DMS153 treated with DMSO at 0.1 percent for 48 hours (cell line): ENCODE data around the gene ATP1A2.
A peak's percentile ranks its signal among the peaks of the same experiment; 100 is the strongest.

Experiments
- DNase-seq: peaks from one replicate; lab custom pipeline; 2025; ENCODE audit not compliant: unreplicated experiment; lab: John Stamatoyannopoulos, UW

ATP1A2 gene

DNA sequence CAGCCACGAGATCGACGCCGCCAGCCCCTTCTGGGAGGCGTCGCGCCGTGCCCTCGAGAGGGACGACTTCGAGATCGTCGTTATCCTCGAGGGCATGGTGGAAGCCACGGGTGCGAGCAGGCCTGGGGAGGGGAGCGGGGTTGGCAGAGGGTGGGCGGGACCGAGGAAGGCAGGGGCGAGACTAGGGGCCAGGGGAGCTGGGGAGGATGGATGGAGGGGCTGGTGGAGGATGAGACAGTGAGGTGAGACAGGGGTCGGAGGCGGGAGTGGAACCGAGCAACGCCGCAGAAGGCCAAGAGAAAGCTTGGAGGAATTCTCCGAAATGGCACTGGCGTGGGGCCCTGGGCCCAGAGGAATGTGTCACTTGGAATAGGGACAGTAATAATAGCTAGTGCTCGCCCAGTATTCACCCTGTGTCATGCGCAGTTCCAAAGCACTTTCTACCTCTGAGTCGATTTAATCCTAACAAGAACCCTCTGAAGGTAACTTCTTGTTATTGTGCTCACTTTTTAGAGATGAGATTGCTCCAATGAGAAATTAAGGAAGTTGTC lies 30.7 kb upstream of the ATP1A2 start:
- no peak for DNase-seq

DNA sequence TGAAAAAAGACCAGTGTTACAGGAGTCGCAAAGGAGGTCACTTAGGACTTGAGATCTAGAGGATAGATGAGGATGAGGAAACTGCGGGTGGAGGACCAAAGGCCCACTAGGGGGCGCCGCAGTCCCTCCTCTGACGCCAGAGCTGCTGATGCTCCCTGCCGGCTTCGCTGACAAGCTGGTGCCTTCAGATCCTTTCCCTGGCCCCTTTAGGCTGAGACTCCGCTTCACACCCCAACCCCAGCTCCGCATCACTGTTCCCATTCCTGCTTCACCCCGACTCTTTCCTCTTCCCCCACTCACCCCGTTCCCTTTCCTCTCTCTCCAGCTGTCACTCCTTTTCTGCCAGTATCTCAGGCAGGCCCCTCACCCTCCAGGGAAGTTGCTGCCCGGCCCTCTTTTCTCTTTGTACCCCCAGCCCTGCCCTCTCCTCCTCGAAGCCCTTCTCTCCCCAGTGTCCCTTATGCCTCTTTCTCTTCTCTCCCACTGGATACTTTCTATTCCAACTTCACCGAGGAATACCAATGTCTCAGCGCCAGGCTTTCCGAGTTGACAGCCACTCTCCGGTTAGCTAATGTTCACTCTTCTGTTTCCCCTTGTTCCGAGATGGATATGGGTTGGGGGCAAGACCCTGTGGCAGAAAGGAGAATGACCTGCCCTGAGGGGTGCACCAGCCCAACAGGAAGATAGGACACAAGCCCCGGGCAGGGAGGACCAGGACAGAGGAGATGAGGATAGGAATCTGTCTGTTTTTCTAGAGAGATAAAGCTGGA lies 29.7 kb upstream of the ATP1A2 start:
- peak; percentile 56 for DNase-seq

DNA sequence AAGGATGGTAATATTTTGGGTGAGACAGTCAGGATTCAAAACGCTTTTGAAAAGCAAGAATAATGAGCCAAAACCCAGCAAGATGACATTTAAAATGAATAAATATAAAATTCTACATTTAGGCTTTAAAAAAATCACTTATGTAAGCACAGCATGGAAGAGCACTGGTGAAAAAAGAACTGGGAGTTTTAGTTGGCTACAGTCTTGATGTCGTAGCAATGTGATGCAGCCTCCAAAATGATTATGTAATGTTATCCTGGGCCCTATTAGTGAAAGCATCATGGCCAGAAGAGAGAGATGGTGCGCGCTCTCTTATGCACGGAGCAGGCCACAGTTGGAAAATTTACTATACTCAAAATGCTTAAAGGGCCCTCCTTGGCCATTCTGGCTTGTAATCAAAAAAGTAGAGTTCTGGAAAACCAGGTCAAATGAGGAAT lies 29.1 kb upstream of the ATP1A2 start:
- DNase-seq, result no peak

DNA sequence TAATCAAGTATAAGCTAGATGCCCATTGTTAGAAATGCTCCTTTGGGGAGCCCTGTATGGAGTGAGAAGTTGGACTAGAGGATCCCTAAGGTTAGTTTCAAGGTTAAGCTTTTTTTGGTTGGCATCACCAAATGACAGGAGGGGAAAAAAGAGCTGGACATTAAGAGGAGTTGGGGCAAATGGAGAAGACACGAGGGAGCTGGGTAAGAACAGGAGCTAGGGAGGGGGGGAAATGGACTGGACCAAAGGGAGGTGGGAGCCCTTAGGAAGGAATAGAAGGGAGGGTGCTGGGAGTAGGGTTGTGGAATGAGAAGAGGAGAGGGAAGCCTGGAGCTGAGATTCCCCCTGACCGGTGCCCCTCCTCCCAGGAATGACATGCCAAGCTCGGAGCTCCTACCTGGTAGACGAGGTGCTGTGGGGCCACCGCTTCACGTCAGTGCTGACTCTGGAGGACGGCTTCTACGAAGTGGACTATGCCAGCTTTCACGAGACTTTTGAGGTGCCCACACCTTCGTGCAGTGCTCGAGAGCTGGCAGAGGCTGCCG lies 28.4 kb upstream of the ATP1A2 start:
- DNase-seq, result no peak

DNA sequence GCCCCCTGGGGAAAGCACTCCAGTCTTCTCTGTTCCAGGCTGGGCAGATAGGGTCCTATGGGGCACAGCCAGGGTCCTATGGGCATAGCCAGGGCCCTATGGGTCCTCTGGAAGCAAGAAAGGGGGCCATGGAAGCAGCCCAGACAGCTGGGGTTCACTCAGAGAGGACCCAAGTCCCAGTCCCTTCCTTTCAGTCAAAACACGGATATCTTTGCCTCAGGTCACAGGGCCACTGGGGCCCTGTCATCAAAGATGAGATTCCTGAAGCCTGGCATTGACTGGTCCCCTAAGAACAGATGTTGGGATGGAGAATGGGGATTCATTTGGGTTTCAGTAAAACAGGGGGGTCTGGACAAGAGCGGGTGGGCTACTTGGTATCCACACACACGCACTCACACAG lies 25.7 kb upstream of the ATP1A2 start:
- DNase-seq, result no peak

DNA sequence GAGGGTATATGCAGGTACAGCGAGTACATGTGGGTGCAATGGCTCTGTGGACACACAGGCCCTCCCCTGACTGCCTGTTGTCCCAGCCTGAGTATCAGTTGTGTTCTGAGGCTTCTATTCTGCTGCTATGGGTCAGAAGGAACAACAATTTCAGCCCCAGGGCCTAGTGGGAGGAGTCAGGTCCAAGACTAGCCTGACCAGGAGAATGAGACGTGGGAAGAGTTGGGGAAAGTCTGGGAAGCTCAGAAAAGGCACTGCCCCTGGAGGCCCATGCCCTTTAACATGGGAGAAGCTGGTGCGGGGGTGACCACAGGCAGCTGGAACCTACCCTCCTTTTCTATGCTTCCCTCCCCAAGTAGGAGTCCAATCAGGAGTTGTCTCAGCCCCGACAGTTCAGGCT lies 24.8 kb upstream of the ATP1A2 start:
- DNase-seq, result no peak

DNA sequence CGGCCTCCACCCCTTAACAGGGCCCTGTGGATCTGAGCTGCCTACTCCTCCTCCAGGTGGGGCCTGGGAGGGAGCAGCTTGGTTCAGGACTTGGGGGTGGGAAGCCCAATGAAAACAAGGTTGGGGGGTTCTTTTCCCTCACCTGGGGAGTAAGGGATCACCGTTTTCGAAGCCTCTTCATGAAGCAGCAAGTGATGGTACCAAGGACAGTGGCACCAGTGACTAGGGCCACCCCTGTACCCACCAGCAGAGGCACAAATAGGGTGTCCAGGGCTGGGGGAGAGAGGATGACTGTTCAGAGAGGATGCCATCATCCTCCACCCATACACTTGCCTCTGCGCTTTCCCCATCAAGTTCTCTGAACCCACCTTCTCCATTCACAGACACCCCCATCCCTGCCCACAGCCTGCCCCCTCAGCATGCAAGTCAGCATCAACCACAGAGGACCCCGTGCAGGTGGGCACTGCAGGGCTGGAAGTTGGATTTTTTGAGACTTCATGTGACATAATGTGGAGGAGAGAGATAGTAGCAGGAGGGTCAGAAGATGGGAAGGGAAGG lies 23.8 kb upstream of the ATP1A2 start:
- no peak for DNase-seq

DNA sequence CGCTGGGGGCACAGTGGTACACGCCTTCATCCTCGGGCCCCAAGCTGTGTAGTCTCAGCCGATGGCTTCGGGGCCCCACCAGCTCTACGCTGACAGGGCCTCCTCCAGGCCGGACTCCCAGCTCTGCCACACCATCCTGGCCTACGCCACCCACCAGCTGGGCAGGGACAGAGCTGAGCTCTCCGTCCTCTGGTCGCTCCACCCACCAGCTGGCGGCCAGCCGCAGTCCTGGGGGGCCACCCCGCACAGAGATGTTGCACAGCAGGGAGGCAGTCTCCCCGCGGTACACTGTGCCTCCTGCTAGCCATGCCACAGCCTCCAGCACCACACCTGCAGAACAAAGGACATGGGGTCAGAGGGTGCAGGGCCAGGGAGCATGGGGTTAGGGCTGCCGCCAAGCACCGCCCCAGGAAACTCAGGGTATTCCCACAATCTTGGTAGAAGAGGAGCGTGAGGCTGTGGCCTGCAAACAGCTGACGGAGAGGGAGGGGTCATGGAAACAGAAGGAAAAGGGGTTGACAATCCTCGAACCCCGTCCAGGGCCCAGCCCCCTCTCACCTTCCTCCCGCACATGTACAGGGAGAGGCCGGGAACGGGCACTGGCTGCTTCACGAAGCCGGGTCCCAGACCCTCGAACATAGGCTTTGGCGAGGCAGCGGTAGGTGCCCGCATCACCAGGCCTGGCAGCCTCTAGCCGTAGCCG lies 23.0 kb upstream of the ATP1A2 start:
- no peak for DNase-seq

DNA sequence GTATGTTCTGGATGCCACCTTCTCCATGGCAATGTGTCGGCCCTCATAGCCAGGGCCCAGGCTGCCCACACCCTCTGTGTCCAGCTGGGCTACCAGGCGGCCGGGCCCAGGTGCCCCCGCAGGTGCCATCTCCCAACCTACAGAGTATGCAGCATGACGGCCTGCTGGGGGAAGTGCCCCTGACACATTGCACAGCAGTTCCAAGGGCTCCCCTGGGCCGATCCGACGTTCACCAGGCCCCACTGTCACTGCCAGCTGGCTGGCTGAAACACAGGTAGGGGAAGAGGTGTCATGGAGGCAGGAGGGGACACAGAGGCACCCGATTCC lies 22.5 kb upstream of the ATP1A2 start:
- DNase-seq, result no peak

DNA sequence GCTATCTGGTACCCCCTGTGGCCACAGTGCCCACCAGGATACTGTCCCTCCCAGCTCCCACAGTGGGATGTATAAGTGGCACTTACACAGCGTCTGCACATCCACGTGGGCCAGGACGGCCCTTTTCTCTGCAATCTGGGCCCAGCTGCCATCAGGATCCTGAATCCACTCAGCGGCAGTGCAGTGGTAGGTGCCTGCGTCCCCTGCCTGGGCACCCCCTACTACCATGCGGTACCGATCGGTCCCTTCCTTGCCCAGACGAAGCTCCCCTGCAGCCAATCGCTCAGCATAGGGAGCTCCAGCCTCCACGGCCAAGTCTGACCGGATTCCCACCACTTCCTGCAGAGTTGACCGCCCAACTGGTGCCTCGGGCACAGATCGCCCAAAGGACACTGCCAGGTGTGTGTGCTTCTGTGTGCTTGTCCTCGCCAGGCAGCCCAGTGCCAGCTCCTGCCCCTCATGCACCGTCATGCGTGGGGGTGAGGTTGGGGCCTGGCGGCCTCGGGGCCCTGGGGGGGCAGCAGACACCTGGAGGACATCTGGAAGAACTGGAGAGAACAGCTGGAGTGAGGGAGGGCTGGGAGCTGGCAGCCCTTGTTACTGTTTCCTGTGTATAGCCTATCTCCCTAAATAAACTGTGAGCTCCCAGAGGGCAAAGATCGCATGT lies 21.8 kb upstream of the ATP1A2 start:
- no peak for DNase-seq

DNA sequence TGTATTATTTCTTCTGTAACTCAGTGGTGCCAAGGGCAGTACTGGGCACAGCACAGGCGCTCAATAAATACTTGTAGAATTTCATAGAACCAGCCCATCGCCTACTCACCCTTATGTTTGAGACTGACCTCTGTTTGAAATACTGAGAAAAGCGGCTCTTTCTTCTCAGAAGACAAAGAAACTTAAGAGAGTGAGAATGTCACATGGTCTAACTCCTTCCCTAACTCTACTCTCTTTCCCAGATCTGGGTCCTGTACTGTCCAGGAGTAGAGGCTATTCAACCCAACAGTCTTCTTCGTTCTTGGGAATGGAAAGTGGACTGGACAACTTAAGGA lies 21.3 kb upstream of the ATP1A2 start:
- DNase-seq, result no peak

DNA sequence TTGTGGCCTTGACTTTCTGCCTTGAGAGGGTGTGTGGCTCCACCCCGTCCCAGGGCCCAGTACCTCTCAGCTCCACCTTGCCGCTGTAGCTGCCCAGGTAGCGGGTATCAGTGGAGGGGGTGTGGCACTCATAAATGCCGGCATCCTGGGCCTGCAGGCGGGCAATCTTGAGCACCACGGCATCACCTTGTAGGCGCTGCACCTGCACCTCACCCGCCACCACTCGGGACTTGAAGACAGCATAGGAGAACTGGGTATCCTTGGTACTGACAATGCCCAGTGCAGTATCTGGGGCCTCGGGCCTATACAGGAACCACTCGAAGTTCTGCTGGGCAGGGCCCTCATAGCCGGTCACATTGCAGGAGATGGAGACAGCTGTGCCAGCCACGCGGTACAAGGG lies 20.8 kb upstream of the ATP1A2 start:
- DNase-seq, result no peak

DNA sequence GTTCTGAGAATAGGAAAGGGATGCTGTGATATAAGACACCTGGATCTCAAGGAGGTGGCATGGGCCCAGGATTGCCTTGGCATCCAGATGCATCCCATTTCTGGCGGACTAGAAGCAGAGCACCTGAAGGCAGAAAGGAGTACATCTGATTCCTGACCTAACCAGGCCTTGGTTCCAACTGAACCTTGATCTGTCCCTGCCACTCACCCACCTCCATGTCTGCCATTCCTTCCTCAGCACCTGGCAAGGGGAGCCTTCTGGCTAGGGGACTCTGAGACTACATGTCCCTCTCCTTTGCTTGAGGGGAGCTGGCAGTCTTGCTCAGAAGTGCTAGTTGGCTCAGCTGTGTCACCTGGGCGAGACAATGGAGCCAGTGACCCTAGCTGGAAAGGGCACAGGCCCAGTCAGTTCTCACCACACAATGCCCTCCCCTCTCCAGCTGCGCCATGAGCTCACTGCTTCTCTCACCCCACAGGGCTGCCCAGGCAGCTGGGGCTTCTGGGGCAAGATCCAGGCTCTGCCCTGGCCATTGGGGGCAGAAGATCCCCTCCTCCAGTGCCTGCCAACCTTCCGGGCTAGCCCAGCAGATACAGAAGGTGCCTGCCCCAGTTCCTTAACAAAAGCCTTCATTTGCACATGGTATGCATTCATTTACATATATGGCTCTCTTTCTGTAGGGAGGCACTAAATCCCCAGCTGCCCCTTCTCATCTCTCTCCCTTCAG lies 20.0 kb upstream of the ATP1A2 start:
- DNase-seq, result no peak

DNA sequence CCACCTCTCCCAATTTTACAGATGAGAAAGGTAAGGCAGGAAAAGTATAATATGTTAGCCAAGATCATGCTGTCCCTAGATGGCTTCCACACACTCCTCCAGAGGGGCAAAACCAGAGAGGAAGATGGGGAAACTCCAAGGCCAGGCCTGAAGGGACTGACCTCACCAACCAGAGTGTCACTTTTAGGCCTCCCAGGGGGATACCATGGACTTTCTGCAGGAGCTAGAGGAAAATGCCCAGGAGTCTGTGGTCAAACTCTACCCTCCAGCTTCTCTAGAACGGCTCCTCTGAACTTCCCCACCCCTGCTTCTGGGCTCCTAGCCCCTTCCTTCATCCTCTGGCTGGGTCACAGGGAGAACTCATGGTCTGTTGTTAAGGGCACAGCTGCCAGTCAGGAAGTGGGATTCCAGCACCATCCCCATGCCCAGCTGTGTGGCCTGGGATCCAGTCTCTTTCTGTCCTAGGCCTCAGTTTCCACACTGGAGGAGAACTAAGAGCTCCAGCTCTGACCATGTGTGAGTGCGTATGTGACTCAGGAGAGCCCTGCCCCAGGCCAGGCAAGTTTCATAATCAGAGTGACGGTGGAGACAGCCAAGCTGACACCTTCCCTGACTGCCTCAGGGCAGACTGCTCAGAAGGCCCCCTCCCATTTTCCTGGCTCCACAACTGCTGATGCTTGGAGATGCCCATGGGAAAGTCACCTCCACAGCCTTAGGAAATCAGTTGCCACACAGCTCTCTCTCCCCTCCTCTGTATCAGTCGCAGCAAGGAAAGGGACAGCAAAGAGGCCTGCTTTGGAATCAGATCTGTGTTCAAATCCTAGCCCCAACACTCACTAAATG lies 19.1 kb upstream of the ATP1A2 start:
- DNase-seq, result no peak

DNA sequence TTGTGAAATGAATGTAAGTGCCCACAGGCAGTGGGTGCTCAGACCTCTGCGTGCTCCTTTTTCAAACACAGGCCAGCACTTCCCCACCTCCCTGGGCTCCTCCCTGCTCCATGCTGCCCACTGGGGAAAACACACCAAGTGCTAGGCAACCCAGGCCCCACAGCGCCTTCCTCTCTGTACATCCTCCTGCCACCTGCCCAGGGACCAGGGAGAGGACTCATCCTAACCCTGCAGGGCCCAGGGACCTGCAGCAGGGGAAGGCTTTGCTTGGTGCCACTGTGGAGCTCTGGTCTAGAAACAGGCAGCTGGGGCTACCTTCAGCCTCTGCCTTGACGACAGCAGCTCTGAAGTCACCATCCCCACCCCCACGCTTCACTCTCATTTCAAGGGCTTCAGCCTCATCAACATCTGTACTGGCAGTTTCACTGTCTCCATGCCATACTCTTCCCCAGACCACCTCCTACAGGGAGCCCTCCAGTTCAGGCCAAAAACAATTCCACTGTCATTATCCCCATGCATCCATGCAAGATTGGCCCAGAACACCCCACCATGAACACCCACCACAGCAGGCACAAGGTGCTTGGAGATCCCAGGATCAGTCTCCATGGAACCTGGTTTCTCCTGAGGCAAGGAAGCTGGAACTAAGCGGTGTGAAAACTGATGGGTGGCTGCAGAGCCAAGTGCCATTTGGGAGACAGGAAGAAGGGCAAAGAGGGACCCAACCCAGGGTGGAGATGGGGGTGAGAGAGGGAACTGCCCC lies 18.2 kb upstream of the ATP1A2 start:
- DNase-seq, result no peak

DNA sequence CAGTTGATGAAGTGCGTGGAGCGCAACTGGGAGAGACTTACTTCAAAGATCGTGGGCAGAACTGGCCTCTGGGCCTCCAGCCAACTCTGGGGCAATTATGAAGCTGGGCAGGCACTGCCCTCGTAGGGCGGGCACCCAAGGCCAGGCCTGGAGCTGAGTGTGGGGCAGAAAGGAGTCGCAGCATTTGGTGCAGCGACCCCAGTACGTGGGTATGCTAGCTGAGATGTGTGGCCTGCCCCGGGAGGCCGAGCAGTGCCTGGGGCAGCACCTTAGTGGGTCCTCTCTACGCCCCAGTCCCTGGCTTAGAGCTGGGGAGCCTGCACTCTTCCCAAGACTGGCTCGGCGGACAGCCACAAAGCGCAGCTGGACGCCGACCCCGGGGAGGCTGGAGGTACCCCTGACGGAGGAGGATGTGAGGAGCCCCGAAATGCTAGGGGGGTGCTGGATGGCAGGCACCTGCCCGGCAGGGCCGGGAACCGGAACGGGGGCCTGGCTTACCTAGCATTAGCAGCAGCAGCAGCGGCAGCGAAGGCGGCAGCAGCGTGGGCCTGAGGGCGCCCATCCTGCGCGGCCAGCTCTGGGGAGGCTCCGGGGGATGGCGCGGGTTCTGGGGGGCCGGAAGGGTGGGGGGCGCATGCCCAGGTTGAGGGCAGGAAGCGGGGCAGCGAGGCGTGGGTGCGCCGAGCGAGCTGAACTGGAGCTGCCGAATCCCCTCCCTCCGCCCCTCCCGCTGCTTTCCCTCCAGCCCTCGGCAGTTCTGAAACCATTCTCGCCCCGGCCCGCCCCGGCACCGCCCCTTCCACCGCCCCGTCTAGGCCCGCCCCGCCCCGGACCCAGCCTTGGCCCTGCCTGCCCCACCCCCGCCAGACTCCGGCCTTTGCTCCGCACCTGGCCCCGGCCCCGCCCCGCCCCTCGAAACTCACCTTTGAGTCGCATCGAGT lies 17.4 kb upstream of the ATP1A2 start, which contains the start of gene IGSF8:
Gene IGSF8, minus strand, starts transcription at position 709 of the 941 bp plus-strand sequence. Its CDS starts 147 bp downstream, at position 562.
- peak; percentile 95 for DNase-seq

DNA sequence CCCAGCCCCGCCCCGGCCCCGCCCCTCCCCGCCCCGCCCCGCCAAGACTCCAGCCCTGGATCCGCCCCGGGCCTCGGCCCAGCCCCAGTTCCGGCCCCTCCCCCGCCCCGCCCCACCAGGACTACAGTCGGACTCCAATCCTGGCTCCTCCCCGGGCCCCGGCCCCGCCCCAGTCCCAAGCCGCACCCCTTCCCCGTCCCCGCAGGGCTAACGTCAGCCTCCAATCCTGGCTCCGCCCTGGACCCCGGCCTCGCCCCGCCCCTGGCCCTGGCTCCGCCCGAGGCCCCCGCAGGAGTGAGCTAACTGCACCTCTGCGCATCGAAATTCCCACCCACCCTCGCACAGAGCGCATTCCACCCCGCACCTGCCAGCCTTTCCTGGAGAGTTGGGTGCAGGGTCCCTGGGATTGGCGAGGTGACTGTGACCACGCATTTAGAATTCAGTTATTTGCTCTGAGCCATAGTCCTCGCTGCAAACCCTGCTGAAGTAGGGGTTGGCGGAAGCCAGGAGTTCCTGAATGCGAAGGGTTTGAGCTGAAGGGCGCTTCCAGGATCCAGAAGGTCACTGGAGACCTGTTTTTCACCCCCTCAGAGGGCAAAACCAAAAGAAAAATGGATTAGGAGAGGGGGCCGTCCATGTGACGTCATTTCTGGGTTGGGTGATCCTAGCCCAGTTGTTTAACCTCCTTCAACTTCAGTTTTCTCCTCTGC lies 16.6 kb upstream of the ATP1A2 start:
- DNase-seq, result peak; percentile 95
